Activated T-cell treated with anti-CD3 and anti-CD28 coated beads, Interleukin-2, amount 50 U/mL, for 1 hour (primary cell): ENCODE results near the gene DNASE1L3.
"Not testable (repeated sequence)": the region's sequence is repeated elsewhere in the genome, so short reads cannot be mapped to it uniquely, and the experiment has no call there.

ENCODE experiments used
- DNase-seq: peaks from one replicate; pipeline ENCODE4 v3.0.0-alpha.2; 2020

Gene DNASE1L3

GRCh38 chr3:58210761-58211460 is at the start of gene DNASE1L3:
DNASE1L3 (minus strand) TSS chr3:58210972; CDS start chr3:58210906, 66 bp downstream.
- no peak for DNase-seq

DNA sequence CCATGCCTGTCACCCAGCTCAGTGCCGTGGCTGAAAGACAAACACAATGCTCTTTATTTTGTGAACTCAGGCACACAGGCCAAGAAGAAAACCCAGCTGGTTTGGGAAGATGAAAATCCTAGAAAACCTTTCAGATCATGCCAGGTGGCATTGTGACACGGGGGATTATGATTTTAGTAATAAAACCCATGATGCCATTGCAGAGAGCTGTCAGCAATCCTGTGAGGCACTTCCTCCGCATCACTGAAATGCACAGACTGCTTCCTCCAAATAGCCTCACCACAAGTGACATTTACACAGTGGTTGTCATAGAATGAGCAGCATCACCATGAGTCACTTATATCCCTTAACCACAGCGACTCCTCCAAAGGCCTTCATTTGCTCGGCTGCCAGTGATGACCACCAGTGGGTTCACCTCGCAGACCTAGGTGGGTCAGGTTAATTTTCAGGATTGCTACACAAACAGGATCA is 49.5 kb upstream of the DNASE1L3 start:
- DNase-seq: no peak

DNA sequence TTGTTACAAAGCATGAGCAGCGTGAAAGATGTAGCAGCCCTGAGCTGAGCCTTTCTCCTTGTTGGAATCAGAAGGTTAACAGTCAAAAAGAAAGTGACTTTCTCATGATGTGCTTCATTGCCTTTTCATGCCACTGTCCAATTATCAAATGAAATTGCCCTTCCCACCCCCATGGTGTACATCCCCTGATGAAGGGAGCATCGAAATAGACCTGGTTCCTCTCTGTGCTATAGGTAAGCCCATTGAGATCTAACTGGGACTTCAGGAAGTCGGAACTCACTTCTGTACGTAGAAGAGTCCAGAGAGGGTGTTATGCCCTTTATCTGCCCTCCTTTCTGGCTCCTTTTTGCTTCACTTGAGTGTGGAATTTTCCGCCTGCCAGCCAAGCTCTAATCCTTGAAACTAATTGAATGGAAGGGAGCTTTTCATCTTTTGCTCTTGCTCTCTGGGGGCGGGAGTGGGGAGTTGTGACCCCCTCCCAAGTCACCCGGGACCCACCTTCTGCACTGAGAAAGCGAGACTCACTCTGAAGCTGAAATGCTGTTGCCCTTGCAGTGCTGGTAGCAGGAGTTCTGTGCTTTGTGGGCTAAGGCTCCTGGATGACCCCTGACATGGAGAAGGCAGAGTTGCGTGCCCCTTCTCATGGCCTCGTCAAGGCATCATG is 47.8 kb upstream of the DNASE1L3 start:
- DNase-seq: no peak

DNA sequence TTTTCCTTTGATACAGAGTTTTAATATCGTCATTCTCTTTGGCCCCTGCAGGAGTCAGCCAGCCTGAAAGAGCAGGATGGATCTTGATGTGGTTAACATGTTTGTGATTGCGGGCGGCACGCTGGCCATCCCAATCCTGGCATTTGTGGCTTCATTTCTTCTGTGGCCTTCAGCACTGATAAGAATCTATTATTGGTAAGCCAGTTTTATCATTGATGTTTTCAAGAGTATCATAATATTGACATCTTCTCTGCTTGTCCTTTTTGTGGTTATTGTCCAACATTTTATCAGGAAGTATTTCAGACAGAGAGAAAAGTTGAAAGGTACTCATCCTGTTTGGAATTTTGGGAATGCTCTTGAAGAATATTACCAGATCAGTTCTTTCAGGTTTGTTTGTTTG is 45.7 kb upstream of the DNASE1L3 start:
- no peak for DNase-seq

- no peak for DNase-seq
Measured at GRCh38 chr3:58256061-58256460, 45.3 kb upstream of the DNASE1L3 start.

GRCh38 chr3:58254144-58254543 is 43.4 kb upstream of the DNASE1L3 start:
- no peak for DNase-seq

DNA sequence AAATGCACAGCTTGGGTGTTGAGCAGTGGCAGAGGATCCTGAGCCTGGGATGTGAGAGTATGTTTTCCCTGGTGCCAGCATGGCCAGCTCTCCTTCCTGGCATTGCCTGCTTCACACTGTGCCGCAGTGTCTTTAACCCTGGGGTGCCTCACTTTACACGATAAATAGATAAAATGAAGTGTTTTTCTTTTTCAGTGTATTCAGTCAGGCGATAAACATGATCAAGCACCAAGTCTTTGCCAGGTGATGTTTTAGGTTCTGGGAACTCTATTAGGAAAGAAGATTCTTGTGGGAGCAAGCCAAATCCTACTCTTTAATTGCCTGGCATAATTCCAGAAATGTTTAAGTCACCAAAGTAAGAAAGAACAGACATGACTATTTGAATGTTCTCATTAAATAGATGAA is 40.9 kb upstream of the DNASE1L3 start:
- DNase-seq: no peak

DNA sequence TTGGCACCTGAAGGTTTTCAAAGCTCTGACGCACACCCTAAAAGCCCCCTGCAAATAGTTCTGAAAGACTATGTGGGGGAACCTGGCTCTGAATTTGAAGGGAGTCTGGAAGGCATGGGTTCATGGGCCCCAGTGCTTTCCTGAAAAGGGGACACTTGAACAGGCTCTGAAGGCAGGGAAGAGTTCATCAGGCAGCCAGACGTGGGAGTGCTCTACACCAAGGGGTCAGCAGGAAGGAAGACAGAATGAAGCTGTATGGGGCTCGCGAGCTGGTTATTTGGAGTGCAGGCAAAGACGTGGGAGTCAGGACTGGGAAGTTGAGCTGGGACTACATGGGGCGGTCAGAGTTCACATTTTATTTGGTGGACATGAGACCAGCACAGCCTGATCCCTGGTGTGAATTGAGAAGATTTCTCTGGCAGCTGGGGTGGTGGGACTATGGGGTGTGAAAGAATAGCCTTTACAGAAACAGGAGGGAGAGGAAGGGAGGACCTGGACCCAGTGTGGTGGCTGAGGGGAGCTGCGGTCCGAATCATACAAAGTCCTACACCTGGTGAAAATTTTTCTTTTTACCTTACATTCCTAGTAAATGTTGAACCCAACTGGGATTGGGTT is 39.4 kb upstream of the DNASE1L3 start:
- no peak for DNase-seq

GRCh38 chr3:58249358-58250092 is 38.8 kb upstream of the DNASE1L3 start:
- no peak for DNase-seq

DNA sequence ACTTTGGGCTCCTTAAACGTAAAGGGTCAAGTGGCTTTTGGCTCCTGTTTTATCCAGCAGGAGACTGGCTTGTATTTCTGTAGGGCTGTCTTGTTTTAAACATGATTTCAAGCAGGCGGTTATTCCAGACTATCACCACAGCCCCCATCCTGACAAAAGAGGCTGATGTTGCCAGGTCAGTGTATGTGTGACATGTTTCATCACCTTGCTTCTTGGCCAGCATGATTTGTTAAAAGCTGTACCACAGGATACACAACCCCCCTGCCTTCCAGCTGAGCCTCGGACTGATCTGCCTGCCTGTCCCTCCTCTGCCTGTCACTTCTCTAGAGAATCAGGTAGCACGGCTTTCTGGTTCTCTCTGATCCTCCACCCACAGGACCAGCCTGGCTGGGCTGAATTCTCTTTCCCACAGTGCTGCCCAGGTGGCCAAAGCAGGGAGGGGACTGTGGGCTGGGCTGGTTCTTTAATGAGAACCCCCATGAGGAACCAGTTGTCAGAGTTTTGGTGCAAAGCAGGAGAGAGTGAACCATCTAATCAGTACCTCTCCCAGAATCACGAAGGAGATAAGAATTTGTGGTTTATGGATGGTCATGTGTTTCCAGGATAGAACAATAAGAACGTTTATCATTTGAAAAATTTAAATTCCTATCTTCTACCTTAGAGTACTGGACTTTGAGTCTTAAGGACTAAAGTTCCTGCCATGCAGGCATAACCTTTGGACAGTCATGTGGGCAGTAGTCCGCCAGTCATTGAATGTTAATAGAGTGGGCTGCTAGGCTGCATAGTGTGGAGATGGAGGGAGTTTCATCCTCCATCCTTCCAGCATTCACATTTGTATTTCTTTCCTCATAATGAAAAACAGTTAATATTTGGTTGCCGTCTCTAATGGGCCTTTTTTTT is 35.6 kb upstream of the DNASE1L3 start:
- no peak for DNase-seq

GRCh38 chr3:58243976-58244585 is 33.3 kb upstream of the DNASE1L3 start:
- no peak for DNase-seq

GRCh38 chr3:58242860-58243259 is 32.1 kb upstream of the DNASE1L3 start:
- not testable (repeated sequence) for DNase-seq

DNA sequence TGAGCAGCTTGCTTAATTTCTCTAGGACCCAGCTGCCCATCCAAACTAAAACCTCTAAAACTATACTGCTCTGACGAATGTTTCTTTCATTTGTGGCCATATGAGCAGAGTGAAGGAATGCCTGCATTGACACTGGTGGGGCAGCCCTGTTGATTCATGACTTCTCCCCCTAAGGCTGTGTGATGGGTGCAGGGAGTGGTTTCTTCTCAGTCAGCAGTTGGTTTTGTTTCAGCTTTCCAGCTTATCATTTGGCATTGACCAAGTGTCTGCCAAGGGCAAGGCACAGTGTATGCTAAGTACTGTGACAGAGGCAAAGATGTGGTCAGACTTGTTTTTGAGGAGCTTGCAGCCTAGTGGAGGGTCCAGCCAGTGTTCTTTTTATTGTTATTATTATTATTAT is 31.6 kb upstream of the DNASE1L3 start:
- DNase-seq: no peak

GRCh38 chr3:58241306-58242044 is 30.7 kb upstream of the DNASE1L3 start:
- no peak for DNase-seq

- DNase-seq: no peak
Measured at GRCh38 chr3:58238830-58239229, 28.1 kb upstream of the DNASE1L3 start.

GRCh38 chr3:58237941-58238681 is 27.3 kb upstream of the DNASE1L3 start:
- no peak for DNase-seq

DNA sequence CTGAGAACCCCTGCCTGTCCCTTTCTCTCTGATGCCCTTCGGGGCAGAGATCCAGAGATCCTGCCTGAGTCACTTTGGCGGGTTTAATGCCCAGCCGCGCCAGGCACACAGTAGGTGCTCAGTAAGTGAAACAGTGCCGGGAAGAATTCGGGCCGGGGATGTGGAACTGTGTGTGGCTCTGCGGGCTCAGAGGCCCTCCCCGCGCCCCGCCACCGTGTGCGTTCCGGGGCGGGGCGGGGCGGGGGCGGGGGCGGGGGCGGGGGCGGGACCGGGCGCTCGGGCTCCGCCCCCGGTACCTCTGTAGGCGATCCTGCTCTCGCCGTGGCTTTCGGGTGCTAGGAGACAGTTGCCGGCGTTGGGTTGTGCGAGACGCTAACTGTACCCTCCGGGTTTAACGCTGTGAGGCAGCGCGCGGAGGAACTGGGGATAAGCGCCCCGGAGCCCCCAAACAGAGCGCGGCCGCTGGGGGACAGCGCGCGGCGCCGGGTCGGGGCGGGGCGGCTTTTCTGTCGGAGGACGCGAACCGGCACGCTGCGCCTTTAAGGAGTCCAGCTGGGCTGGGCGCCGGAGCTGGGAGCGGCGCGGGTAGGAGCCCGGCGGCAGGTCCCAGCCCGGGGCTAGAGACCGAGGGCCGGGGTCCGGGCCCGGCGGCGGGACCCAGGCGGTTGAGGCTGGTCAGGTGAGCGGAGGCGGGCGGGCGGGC is 26.6 kb upstream of the DNASE1L3 start, which contains the start of gene ABHD6:
Gene ABHD6 (plus strand): TSS at position 555 of the 703 bp plus-strand sequence. CDS start 18,795 bp downstream, outside the sequence.
- DNase-seq: peak; percentile 91

- no peak for DNase-seq
Measured at GRCh38 chr3:58236527-58237237, 25.9 kb upstream of the DNASE1L3 start.

DNA sequence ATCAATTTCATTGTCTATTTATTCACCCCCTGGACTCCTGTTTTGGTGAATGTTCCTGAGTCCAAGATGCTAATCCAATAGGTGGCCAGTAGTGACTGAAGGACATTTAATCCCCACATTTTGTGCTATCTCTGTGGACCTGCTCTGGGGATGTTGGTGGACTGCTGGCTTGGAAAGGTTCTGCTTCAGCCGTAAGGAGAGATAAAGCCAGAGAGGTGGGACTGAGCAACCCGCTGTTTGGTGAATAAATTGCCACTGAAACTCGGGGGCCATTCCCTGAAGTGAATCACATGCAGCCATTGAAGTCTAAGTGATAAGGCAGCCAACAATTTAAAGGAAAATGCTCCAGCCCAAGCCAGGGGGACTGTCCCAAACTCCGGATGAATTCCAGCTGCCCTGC is 25.2 kb upstream of the DNASE1L3 start:
- DNase-seq: no peak
